HEK293T (cell line): ENCODE data around the gene MYOZ2.

Source experiments
- ARNT ChIP-seq: fragments of 450-650 bp; IDR thresholded peaks from 2 replicates; pipeline ENCODE4 v1.6.1; 2017; ENCODE audit warnings: mild to moderate bottlenecking
- BHLHE40 ChIP-seq: fragments of 450-650 bp; IDR thresholded peaks from 2 replicates; pipeline ENCODE4 v1.6.1; 2016; ENCODE audit warnings: mild to moderate bottlenecking, moderate library complexity, borderline replicate concordance
- ELF4 ChIP-seq: fragments of 450-650 bp; IDR thresholded peaks from 2 replicates; pipeline ENCODE4 v1.6.1; 2017; ENCODE audit warnings: antibody characterized with exemption
- FOXA1 ChIP-seq: fragments of 450-650 bp; IDR thresholded peaks from 2 replicates; pipeline ENCODE4 v1.6.1; 2016; ENCODE audit warnings: mild to moderate bottlenecking
- FOXK2 ChIP-seq: fragments of 450-650 bp; IDR thresholded peaks from 2 replicates; pipeline ENCODE4 v1.6.1; 2016; ENCODE audit warnings: mild to moderate bottlenecking
- FOXM1 ChIP-seq: fragments of 450-650 bp; IDR thresholded peaks from 2 replicates; pipeline ENCODE4 v1.6.1; 2017; ENCODE audit warnings: mild to moderate bottlenecking, borderline replicate concordance
- HDGF ChIP-seq: fragments of 450-650 bp; IDR thresholded peaks from 2 replicates; pipeline ENCODE4 v1.6.1; 2017; ENCODE audit warnings: antibody characterized with exemption, borderline replicate concordance
- L3MBTL2 ChIP-seq: fragments of 450-650 bp; conservative IDR thresholded peaks from 2 replicates; pipeline ENCODE4 v1.6.1; 2016; ENCODE audit warnings: mild to moderate bottlenecking
- LEF1 ChIP-seq: fragments of 450-650 bp; IDR thresholded peaks from 2 replicates; pipeline ENCODE4 v1.6.1; 2017; ENCODE audit warnings: mild to moderate bottlenecking, borderline replicate concordance
- PKNOX1 ChIP-seq: fragments of 450-650 bp; IDR thresholded peaks from 2 replicates; pipeline ENCODE4 v1.6.1; 2016
- SP1 ChIP-seq: fragments of 450-650 bp; IDR thresholded peaks from 2 replicates; pipeline ENCODE4 v1.6.1; 2017
- SUZ12 ChIP-seq: fragments of 450-650 bp; IDR thresholded peaks from 2 replicates; pipeline ENCODE4 v1.6.1; 2016; ENCODE audit warnings: mild to moderate bottlenecking
- TARDBP ChIP-seq: fragments of 450-650 bp; IDR thresholded peaks from 2 replicates; pipeline ENCODE4 v1.6.1; 2016
- ZNF384 ChIP-seq: fragments of 450-650 bp; IDR thresholded peaks from 2 replicates; pipeline ENCODE4 v1.6.1; 2016

- TF ChIP-seq SP1 (no peak), FOXA1 (no peak), PKNOX1 (no peak), TARDBP (no peak), BHLHE40 (no peak), SUZ12 (no peak), ELF4 (no peak), FOXM1 (no peak), HDGF (no peak), FOXK2 (no peak), ZNF384 (no peak), ARNT (no peak), L3MBTL2 (no peak), LEF1 (no peak)
These were observed 38.2 kb upstream of the MYOZ2 start for GRCh38 chr4:119097282-119097900.
